Lower leg skin (tissue), 3 donors: Measurements from ENCODE around the gene FBXO3.

ENCODE experiments used
- CTCF ChIP-seq, 3 donors: fragments of 450-650 bp; IDR thresholded peaks; one replicate each; pipeline ENCODE4 v1.5.1; 2016; ENCODE audit warnings: antibody characterized with exemption in 3 of 3, mild to moderate bottlenecking in 3 of 3, moderate library complexity in 2 of 3
- POLR2A ChIP-seq, 2 donors: fragments of 450-650 bp; IDR thresholded peaks; one replicate each; pipeline ENCODE4 v1.6.1; 2016 to 2017; ENCODE audit warnings: antibody characterized with exemption in 2 of 2, mild to moderate bottlenecking in 1 of 2, moderate library complexity in 1 of 2

GRCh38 chr11:33801821-33802193 is 27.5 kb upstream of the FBXO3 start:
- TF ChIP-seq CTCF (IDR thresholded peaks at IDR 0.05) (no peak), POLR2A (IDR thresholded peaks at IDR 0.05) (no peak)
